ENCODE measurements around the gene MYL12A. TPM values are rescaled to one million over a fixed set of nuclear protein-coding genes. Genes with fewer than 3 reads are reported as not detected.

The MYL12A gene
- polyA plus RNA-seq, 4 donors: 270 to 708 (median 541) TPM

- no peak overlapping the region for H3K27ac ChIP-seq (ENCODE audit: low read depth in 1 of 3, low read length in 2 of 3)
- DNase-seq: no peak
- H3K36me3 ChIP-seq (ENCODE audit: control insufficient read depth in 3 of 3, insufficient read depth in 2 of 3, low read depth in 1 of 3, low read length in 3 of 3): no peaks in the 10 kb centered on the region
- 80 to 85% (median 83%) methylated on average over 9 of the region's 9 CpGs for WGBS, 3 donors
- H3K9me3 ChIP-seq (ENCODE audit: control insufficient read depth in 2 of 2, insufficient read depth in 1 of 2, low read depth in 1 of 2, low read length in 1 of 2): no peaks in the 10 kb centered on the region
- no peak overlapping the region for H3K4me3 ChIP-seq (ENCODE audit: low read depth in 1 of 3, low read length in 3 of 3)
- no peaks in the 10 kb centered on the region for H3K27me3 ChIP-seq (ENCODE audit: control insufficient read depth in 3 of 3, insufficient read depth in 3 of 3, low read length in 3 of 3)
- FAIRE-seq: no peak
- H3K4me1 ChIP-seq (ENCODE audit: control insufficient read depth in 3 of 3, insufficient read depth in 2 of 3, low read depth in 1 of 3, low read length in 2 of 3): peaks cover 0 to 8% (median 4%) of the 10 kb centered on the region in 3 donors
These were observed 16.9 kb upstream of the MYL12A start for GRCh38 chr18:3230401-3231334.

GRCh38 chr18:3233004-3233403 is 14.6 kb upstream of the MYL12A start:
- no peak for FAIRE-seq

GRCh38 chr18:3233433-3234168 is 14.0 kb upstream of the MYL12A start:
- Histone ChIP-seq H3K4me3 (ENCODE audit: low read depth in 1 of 3, low read length in 3 of 3) (no peak overlapping the region), H3K36me3 (ENCODE audit: control insufficient read depth in 3 of 3, insufficient read depth in 2 of 3, low read depth in 1 of 3, low read length in 3 of 3) (no peaks in the 10 kb centered on the region), H3K4me1 (ENCODE audit: control insufficient read depth in 3 of 3, insufficient read depth in 2 of 3, low read depth in 1 of 3, low read length in 2 of 3) (peaks cover 0 to 3% (median 3%) of the 10 kb centered on the region in 3 donors), H3K27ac (ENCODE audit: low read depth in 1 of 3, low read length in 2 of 3) (peak overlapping the region; percentile 9 to 50 (median 46)), H3K9me3 (ENCODE audit: control insufficient read depth in 2 of 2, insufficient read depth in 1 of 2, low read depth in 1 of 2, low read length in 1 of 2) (no peaks in the 10 kb centered on the region), H3K27me3 (ENCODE audit: control insufficient read depth in 3 of 3, insufficient read depth in 3 of 3, low read length in 3 of 3) (no peaks in the 10 kb centered on the region)
- FAIRE-seq (no peak), DNase-seq (peak; percentile 31 to 86)
- 33 to 70% (median 50%) methylated on average over 4 of the region's 4 CpGs for WGBS, 3 donors

More at GRCh38 chr18:3233004-3233403, 14.6 kb upstream of the MYL12A start:
- Histone ChIP-seq H3K4me1 (ENCODE audit: control insufficient read depth in 3 of 3, insufficient read depth in 2 of 3, low read depth in 1 of 3, low read length in 2 of 3) (peaks cover 0 to 3% (median 3%) of the 10 kb centered on the region in 3 donors), H3K9me3 (ENCODE audit: control insufficient read depth in 2 of 2, insufficient read depth in 1 of 2, low read depth in 1 of 2, low read length in 1 of 2) (no peaks in the 10 kb centered on the region), H3K27me3 (ENCODE audit: control insufficient read depth in 3 of 3, insufficient read depth in 3 of 3, low read length in 3 of 3) (no peaks in the 10 kb centered on the region), H3K4me3 (ENCODE audit: low read depth in 1 of 3, low read length in 3 of 3) (no peak overlapping the region), H3K27ac (ENCODE audit: low read depth in 1 of 3, low read length in 2 of 3) (peak overlapping the region; percentile 9 to 50 (median 46)), H3K36me3 (ENCODE audit: control insufficient read depth in 3 of 3, insufficient read depth in 2 of 3, low read depth in 1 of 3, low read length in 3 of 3) (no peaks in the 10 kb centered on the region)
- no peak for DNase-seq
- 83 to 100% (median 87%) methylated on average over 1 of the region's 1 CpG for WGBS, 3 donors

GRCh38 chr18:3234457-3234856 is 13.1 kb upstream of the MYL12A start:
- H3K27me3 ChIP-seq (ENCODE audit: control insufficient read depth in 3 of 3, insufficient read depth in 3 of 3, low read length in 3 of 3): no peaks in the 10 kb centered on the region
- WGBS, 3 donors: 4 to 34% (median 27%) methylated on average over 5 of the region's 5 CpGs
- no peaks in the 10 kb centered on the region for H3K9me3 ChIP-seq (ENCODE audit: control insufficient read depth in 2 of 2, insufficient read depth in 1 of 2, low read depth in 1 of 2, low read length in 1 of 2)
- H3K4me3 ChIP-seq (ENCODE audit: low read depth in 1 of 3, low read length in 3 of 3): no peak overlapping the region
- no peak overlapping the region for H3K27ac ChIP-seq (ENCODE audit: low read depth in 1 of 3, low read length in 2 of 3)
- H3K4me1 ChIP-seq (ENCODE audit: control insufficient read depth in 3 of 3, insufficient read depth in 2 of 3, low read depth in 1 of 3, low read length in 2 of 3): peaks cover 0 to 3% (median 3%) of the 10 kb centered on the region in 3 donors
- DNase-seq: no peak
- no peak for FAIRE-seq
- no peaks in the 10 kb centered on the region for H3K36me3 ChIP-seq (ENCODE audit: control insufficient read depth in 3 of 3, insufficient read depth in 2 of 3, low read depth in 1 of 3, low read length in 3 of 3)

GRCh38 chr18:3235846-3236245 is 11.8 kb upstream of the MYL12A start:
- Histone ChIP-seq H3K4me3 (ENCODE audit: low read depth in 1 of 3, low read length in 3 of 3) (no peak overlapping the region), H3K27ac (ENCODE audit: low read depth in 1 of 3, low read length in 2 of 3) (no peak overlapping the region), H3K27me3 (ENCODE audit: control insufficient read depth in 3 of 3, insufficient read depth in 3 of 3, low read length in 3 of 3) (no peaks in the 10 kb centered on the region), H3K4me1 (ENCODE audit: control insufficient read depth in 3 of 3, insufficient read depth in 2 of 3, low read depth in 1 of 3, low read length in 2 of 3) (peaks cover 0 to 3% (median 3%) of the 10 kb centered on the region in 3 donors), H3K9me3 (ENCODE audit: control insufficient read depth in 2 of 2, insufficient read depth in 1 of 2, low read depth in 1 of 2, low read length in 1 of 2) (no peaks in the 10 kb centered on the region), H3K36me3 (ENCODE audit: control insufficient read depth in 3 of 3, insufficient read depth in 2 of 3, low read depth in 1 of 3, low read length in 3 of 3) (no peaks in the 10 kb centered on the region)
- DNase-seq (no peak), FAIRE-seq (no peak)
- WGBS, 3 donors: 92 to 98% (median 95%) methylated on average over 2 of the region's 2 CpGs

- peaks cover 0 to 5% of the 10 kb centered on the region in 2 donors for H3K9me3 ChIP-seq (ENCODE audit: control insufficient read depth in 2 of 2, insufficient read depth in 1 of 2, low read depth in 1 of 2, low read length in 1 of 2)
- peaks cover 0 to 3% (median 3%) of the 10 kb centered on the region in 3 donors for H3K4me1 ChIP-seq (ENCODE audit: control insufficient read depth in 3 of 3, insufficient read depth in 2 of 3, low read depth in 1 of 3, low read length in 2 of 3)
- 49 to 69% (median 66%) methylated on average over 4 of the region's 4 CpGs for WGBS, 3 donors
- H3K27me3 ChIP-seq (ENCODE audit: control insufficient read depth in 3 of 3, insufficient read depth in 3 of 3, low read length in 3 of 3): no peaks in the 10 kb centered on the region
- no peaks in the 10 kb centered on the region for H3K36me3 ChIP-seq (ENCODE audit: control insufficient read depth in 3 of 3, insufficient read depth in 2 of 3, low read depth in 1 of 3, low read length in 3 of 3)
- DNase-seq: peak in 1 of 2 donors; percentile 50
- no peak overlapping the region for H3K27ac ChIP-seq (ENCODE audit: low read depth in 1 of 3, low read length in 2 of 3)
- H3K4me3 ChIP-seq (ENCODE audit: low read depth in 1 of 3, low read length in 3 of 3): no peak overlapping the region
- FAIRE-seq: no peak
These were observed 11.1 kb upstream of the MYL12A start for GRCh38 chr18:3236470-3236869.

GRCh38 chr18:3238742-3239141 is 8.9 kb upstream of the MYL12A start:
- Histone ChIP-seq H3K4me1 (ENCODE audit: control insufficient read depth in 3 of 3, insufficient read depth in 2 of 3, low read depth in 1 of 3, low read length in 2 of 3) (peaks cover 0 to 3% (median 0%) of the 10 kb centered on the region in 3 donors), H3K36me3 (ENCODE audit: control insufficient read depth in 3 of 3, insufficient read depth in 2 of 3, low read depth in 1 of 3, low read length in 3 of 3) (no peaks in the 10 kb centered on the region), H3K27ac (ENCODE audit: low read depth in 1 of 3, low read length in 2 of 3) (no peak overlapping the region), H3K9me3 (ENCODE audit: control insufficient read depth in 2 of 2, insufficient read depth in 1 of 2, low read depth in 1 of 2, low read length in 1 of 2) (peaks cover 0 to 16% of the 10 kb centered on the region in 2 donors), H3K27me3 (ENCODE audit: control insufficient read depth in 3 of 3, insufficient read depth in 3 of 3, low read length in 3 of 3) (no peaks in the 10 kb centered on the region), H3K4me3 (ENCODE audit: low read depth in 1 of 3, low read length in 3 of 3) (no peak overlapping the region)
- WGBS, 3 donors: 82 to 90% (median 83%) methylated on average over 2 of the region's 2 CpGs
- DNase-seq: no peak
- FAIRE-seq: no peak

GRCh38 chr18:3245185-3245564 is 2.4 kb upstream of the MYL12A start:
- 36 to 54% (median 52%) methylated on average over 1 of the region's 1 CpG for WGBS, 3 donors
- no peak overlapping the region for H3K27ac ChIP-seq (ENCODE audit: low read depth in 1 of 3, low read length in 2 of 3)
- H3K27me3 ChIP-seq (ENCODE audit: control insufficient read depth in 3 of 3, insufficient read depth in 3 of 3, low read length in 3 of 3): no peaks in the 10 kb centered on the region
- DNase-seq (no peak), FAIRE-seq (no peak)
- peaks cover 0 to 15% (median 3%) of the 10 kb centered on the region in 3 donors for H3K4me1 ChIP-seq (ENCODE audit: control insufficient read depth in 3 of 3, insufficient read depth in 2 of 3, low read depth in 1 of 3, low read length in 2 of 3)
- peaks cover 0 to 5% (median 0%) of the 10 kb centered on the region in 3 donors for H3K36me3 ChIP-seq (ENCODE audit: control insufficient read depth in 3 of 3, insufficient read depth in 2 of 3, low read depth in 1 of 3, low read length in 3 of 3)
- H3K4me3 ChIP-seq (ENCODE audit: low read depth in 1 of 3, low read length in 3 of 3): peak overlapping the region in 1 of 3 donors; percentile 80
- peaks cover 0 to 23% of the 10 kb centered on the region in 2 donors for H3K9me3 ChIP-seq (ENCODE audit: control insufficient read depth in 2 of 2, insufficient read depth in 1 of 2, low read depth in 1 of 2, low read length in 1 of 2)

All from small intestine (tissue), 7 donors.